Adipose tissue (tissue), 3 donors: ENCODE measurements around the gene RIBC2. TPM values are rescaled to one million over a fixed set of nuclear protein-coding genes. Genes with fewer than 3 reads are reported as not detected.
"Not testable (repeated sequence)": the region's sequence is repeated elsewhere in the genome, so short reads cannot be mapped to it uniquely, and the experiment has no call there.

ENCODE experiments used
- H3K27ac ChIP-seq: one replicate; pipeline ENCODE4 v1.5.1; 2013; ENCODE audit warnings: low read depth, low read length
- WGBS, 3 donors: extraction: QIAGEN DNeasy Blood & Tissue Kit; methylation state at CpG; one replicate each; pipeline ENCODE4 v1.1.7; 2013; 5-methylcytosine and 5-hydroxymethylcytosine counted together
- polyA plus RNA-seq, 3 donors: library from polyadenylated mRNA; stranded (reverse); fragments of 200-250 nt; gene quantifications; one replicate each; pipeline ENCODE4 v1.2.3, GENCODE V29; 2013
- donor health status: healthy with polysubstance abuse.
- donor health status: Bipolar disorder and iron deficiency.
- donor health status: healthy.

The RIBC2 gene
- under 1 TPM; 0.06 to 0.56 (median 0.17) TPM for polyA plus RNA-seq

DNA sequence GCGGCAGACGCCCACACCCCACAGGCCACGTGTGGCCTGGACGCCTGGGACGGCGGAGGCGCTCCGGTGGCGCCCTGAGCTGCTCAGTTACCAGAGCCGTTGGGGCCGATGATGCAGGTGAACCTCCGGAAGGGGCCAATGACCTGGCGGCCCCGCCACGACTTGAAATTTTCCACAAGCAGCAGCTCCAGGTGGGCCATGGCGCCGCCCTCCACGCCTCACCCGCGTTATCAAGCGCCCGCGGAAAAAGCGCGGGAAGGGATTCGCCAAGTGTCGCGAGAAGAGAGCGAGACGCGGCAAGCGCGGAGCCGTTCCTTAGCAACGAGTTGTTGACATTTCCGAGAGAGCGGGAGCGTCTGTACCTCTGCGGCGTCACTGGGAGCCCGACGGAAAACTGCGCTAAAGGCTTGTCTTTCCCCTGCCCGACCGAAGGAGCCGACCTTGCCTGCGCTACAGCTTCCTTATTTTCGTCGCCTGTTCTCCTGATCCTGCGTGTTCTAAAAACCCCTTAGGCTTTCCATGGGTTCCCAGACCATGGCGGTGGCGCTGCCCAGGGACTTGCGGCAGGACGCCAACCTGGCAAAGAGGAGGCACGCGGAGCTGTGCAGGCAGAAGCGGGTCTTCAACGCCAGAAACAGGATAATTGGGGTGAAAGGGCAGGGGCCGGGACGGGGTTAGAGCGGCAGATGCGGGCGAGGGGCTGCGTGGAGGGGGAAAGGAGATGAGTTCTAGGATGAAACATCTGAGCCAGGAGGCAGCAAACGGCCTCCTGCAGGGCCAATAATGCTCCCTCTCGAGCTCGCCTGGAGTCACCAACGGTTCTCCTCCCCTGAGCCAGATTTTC, at the start of gene RIBC2, which contains the start of gene SMC1B:
Gene RIBC2 (plus strand): TSS at position 326 of the 844 bp plus-strand sequence. CDS start 194 bp downstream, at position 520.
Gene SMC1B (minus strand): TSS at position 232 of the 844 bp plus-strand sequence. CDS start 32 bp downstream, at position 200.
- H3K27ac ChIP-seq = no peak within 1 kb of the TSS
- 7 to 14% (median 9%) methylated on average over 63 to 68 of the region's 68 CpGs for WGBS, 3 donors

- 81 to 89% (median 89%) methylated on average over 3 of the region's 3 CpGs for WGBS, 3 donors
- H3K27ac ChIP-seq = no peak overlapping the region
Observed at GRCh38 chr22:45366713-45367112, 46.8 kb upstream of the RIBC2 start.

DNA sequence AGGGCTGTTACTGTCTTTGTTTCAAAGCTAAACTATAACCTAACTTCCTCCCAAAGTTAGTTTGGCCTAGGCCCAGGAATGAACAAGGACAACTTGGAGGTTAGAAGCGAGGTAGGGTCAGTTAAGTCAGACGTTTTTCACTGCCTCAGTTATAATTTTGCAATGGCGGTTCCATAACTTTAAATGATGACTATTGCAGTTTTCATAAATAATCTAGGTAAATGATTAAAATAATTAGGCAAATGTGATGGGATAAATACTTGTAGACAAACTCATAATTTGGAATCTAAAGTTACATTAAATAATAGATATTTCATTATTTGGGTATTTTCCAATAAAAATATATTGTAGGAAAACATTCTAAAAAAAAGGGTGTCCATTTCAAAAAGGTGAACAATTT, 39.9 kb upstream of the RIBC2 start:
- 74 to 89% (median 86%) methylated on average over 3 of the region's 3 CpGs for WGBS, 3 donors
- H3K27ac ChIP-seq = not testable (repeated sequence)

DNA sequence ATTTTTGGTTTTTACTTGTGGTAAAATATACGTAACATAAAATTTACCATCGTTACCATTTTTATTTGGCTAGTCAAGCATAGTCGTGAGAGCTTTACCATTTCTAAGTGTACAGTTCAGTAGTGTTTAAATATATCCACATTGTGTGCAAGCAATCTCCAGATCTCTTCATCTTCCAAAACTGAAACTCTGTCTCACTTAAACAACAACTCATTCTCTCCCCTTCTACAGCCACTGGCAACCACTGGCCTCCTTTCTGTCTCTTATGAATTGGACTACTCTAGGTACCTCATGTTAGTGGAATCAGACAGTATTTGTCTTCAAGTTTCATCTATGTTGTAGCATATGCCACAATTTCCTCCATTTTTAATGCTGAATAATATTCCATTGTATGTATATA, 37.5 kb upstream of the RIBC2 start:
- no peak overlapping the region for H3K27ac ChIP-seq
- 79 to 95% (median 93%) methylated on average over 3 of the region's 3 CpGs for WGBS, 3 donors

- no peak overlapping the region for H3K27ac ChIP-seq
- WGBS, 3 donors = 14 to 77% (median 26%) methylated on average over 1 of the region's 1 CpG
Observed at GRCh38 chr22:45376703-45377102, 36.8 kb upstream of the RIBC2 start.

DNA sequence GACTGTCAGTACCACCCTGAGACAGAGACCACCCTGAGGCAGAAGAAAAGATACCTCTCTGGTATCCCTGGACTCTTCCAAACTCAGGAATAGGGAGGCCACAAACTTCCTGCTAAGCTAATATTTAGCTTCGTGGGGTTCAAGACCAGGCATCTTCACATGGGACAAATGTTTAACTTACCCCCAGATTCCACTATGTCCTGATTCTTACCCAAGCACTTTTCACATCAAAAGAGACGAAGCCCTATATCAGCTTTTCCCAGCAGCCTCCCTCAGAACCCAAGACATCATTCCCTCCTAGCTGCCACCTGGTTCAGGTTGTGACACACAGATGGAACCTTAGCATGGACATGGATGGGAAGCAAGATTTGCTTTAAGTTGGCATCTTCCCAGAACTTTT, 32.1 kb upstream of the RIBC2 start:
- WGBS, 3 donors = 92 to 96% (median 95%) methylated on average over 2 of the region's 2 CpGs
- no peak overlapping the region for H3K27ac ChIP-seq

DNA sequence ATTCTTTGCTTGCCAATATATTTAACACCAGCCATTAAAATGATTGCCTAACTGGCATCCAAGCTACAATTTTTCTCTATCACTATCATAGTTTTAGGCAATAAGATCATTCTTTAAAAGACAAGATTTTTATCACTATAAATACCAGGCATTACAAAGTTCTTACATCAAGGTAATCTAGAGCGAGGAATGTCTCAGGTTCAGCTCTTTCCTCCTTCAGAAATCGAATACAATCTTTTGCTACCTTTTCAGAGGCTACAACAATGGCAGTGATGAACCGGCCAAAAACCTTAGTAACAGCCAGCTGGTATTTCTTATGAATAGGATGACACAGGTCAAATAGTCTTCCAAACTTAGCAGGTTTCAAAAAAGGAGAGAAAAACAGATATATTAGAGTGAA, 23.9 kb upstream of the RIBC2 start:
- WGBS, 3 donors = 78 to 84% (median 84%) methylated on average over 3 of the region's 3 CpGs
- H3K27ac ChIP-seq = no peak overlapping the region

- H3K27ac ChIP-seq = no peak overlapping the region
- 82 to 89% (median 88%) methylated on average over 5 of the region's 5 CpGs for WGBS, 3 donors
Observed at GRCh38 chr22:45397806-45398205, 15.7 kb upstream of the RIBC2 start.

DNA sequence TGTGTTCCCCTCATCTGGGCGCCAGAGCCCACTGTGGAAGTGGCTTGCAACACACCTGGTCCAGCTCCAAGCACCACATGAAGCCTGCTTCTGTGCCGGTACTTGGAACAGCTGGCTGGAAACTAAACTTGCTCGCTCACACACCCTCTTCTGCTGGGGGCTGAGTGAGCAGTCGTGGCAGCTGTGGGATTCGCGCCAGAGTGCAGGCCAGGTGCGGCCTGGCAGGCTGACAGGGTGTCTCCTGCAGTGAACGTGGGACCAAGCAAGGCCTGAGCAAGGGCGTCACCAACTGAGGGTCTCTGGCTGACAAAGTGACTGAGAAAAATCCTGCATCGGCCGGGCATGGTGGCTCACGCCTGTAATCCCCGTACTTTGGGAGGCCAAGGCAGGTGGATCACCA, 15.3 kb upstream of the RIBC2 start:
- H3K27ac ChIP-seq = no peak overlapping the region
- WGBS, 3 donors = 74 to 93% (median 91%) methylated on average over 13 of the region's 13 CpGs

GRCh38 chr22:45399712-45400445, 13.6 kb upstream of the RIBC2 start:
- no peak overlapping the region for H3K27ac ChIP-seq
- WGBS, 3 donors = 89 to 91% (median 90%) methylated on average over 5 of the region's 5 CpGs

DNA sequence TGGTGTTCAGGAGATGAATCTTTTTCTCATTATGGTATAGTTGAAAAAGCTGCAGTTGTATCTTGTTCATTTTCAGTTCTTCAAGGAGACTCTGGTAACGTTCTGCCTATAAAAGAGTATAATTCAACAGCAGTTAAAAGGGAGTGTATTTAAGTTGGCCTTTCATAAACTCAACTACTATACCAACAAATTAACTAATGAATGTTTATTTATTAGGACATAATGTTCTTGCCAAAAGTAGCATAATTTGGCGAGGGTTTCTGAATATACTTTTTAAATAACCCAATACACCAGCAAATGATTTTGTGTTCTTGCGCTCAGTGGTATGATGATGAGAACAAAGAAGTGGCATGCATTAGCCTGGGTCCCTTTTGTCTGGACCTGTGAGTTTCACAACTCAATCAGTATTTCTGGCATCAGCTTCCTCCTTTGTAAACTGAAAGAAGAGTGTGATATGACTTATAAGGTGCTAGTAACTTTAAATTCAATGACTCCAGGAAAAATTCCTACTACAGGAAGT, 11.0 kb upstream of the RIBC2 start:
- no peak overlapping the region for H3K27ac ChIP-seq
- WGBS, 3 donors = 71 to 78% (median 76%) methylated on average over 3 of the region's 3 CpGs

- 96 to 98% (median 97%) methylated on average over 5 of the region's 5 CpGs for WGBS, 3 donors
- H3K27ac ChIP-seq = no peak overlapping the region
Observed at GRCh38 chr22:45407793-45408192, 5.7 kb upstream of the RIBC2 start.

DNA sequence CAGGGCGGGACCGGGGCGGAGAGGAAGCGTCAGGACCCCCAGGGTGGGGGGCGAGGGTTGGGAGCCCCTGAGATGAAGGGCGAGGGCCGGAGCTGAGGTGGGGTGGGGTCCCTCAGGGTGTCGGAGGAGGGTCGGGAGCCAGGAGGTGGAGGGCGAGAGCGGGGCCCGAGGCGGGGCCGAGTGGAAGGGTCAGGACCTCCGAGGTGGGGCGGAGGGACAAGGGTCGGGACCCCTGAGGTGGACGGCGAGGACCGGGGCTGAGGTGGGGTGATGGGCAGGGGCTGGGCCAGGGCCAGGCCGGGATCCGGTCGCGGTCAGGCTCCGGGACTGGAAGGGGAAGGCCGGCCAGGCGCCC, 503 bp upstream of the RIBC2 start:
- no peak overlapping the region for H3K27ac ChIP-seq
- 88 to 92% (median 88%) methylated on average over 25 to 27 of the region's 27 CpGs for WGBS, 3 donors

DNA sequence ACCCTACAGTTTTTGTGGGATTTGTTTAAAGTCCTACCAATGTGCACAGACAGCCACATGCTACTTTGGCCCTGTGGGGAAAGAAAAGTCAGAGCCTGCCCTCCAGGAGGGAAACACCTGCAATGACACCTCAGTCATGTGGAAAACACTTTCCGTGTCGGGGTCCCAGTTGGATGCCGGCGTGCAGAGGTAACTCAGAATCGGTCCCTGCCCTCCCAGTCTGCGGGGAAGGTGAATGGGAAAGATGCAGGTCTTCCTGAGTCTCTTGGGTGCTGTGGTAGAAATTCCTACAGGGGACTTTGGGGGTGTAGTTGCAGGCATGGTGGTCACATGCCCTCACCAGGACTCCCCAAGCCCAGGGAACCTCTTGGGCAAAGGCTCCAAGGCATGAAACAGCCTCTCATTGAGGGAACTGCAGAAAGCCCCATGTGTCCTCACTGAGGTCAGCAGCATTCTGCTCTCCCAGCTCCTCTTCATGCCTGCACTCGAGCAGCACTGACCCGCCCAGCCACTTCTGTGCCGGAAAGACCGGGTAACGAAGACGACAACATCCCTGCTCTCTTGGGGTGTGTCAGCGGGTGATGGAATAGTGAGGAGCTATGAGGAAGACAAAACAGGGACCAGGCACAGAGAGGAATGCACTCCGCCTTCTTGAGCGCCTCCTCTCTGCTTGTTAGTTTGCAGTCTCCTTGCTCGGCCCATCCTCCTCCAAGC, 4.7 kb downstream of the RIBC2 start:
- 94 to 97% (median 96%) methylated on average over 16 of the region's 16 CpGs for WGBS, 3 donors
- H3K27ac ChIP-seq = no peak overlapping the region

DNA sequence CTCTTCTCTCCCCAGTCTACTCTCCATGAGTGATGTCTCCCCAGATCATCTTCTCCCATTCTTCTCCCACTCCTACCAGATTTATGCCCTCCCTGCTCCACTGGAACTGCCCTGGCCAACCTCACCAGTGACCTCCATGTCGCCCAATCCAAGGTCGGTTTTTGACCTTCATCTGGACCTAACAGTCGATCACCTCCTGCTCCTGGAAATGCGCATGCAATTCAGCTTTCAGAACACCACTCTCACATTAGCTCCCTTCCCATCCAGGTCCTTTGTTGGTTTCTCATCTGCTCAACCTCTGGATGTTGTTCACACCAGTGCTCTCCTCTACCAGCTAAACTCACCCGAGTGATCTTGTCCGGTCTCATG, 5.3 kb downstream of the RIBC2 start:
- 93 to 98% (median 96%) methylated on average over 6 of the region's 6 CpGs for WGBS, 3 donors
- H3K27ac ChIP-seq = no peak overlapping the region

GRCh38 chr22:45420011-45420410, 6.5 kb downstream of the RIBC2 start:
- WGBS, 3 donors = 56 to 90% (median 89%) methylated on average over 4 of the region's 4 CpGs
- H3K27ac ChIP-seq = no peak overlapping the region

DNA sequence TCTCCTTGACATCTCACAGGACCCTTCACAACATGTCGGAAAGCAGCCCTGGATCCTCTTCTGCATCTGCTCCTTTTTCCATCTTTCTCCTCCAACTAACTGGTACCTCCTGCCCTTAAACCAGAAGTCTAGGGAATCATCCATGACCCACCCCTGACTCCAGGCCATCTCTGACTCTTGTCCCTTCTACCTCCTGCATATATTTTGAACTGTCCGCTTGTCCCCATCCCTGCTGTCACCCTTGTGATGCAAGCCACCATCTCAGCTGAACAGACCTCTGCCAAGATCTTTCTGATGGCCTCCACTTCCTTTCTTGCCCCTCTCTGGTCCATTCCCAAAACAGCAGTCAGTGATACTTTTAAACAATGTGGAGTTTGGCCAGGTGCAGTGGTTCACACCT, 7.0 kb downstream of the RIBC2 start:
- 85 to 98% (median 95%) methylated on average over 2 of the region's 2 CpGs for WGBS, 3 donors
- no peak overlapping the region for H3K27ac ChIP-seq

DNA sequence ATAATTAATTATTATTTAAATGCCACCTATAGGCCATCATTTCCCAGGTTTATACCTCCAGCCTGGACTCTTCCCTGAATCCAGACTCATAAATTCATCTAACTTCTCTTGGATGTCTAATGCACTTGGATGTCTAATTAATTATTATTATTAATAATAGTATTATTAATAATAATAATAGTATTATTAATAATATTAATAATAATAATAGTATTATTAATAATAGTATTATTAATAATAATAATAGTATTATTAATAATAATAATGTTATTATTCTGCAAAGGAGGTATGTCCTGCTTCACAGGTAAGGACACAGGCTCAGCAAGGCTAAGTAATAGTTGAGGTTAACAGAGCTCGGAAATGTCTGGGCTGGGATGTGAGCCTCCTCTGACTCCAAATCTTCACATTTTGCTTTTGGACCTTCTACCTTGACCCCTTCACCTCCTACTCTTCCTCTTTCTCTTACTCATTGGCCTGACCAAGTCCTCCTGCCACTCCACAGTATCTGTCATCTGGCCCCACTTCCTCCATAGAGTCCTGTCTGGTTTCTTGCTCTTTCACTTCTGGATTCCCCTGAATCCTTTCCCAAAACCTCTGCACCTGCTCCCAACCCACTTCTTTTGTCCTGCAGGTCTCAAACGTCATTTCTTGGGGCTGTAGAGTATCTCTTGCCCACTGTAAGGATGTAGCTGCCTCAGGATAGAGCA, 8.0 kb downstream of the RIBC2 start:
- H3K27ac ChIP-seq = no peak overlapping the region
- 70 to 78% (median 77%) methylated on average over 2 of the region's 2 CpGs for WGBS, 3 donors
